Mesothelial cell of epicardium (in vitro differentiated cells): ENCODE results near the gene ALDH1A3. TPM values are rescaled to one million over a fixed set of nuclear protein-coding genes. Genes with fewer than 3 reads are reported as not detected.

Source experiments
- DNase-seq, 2 experiments: peaks; one replicate each; pipeline ENCODE4 v3.0.0; 2021; ENCODE audit warnings: low spot score in 2 of 2; ENCODE audit not compliant: unreplicated experiment in 2 of 2
- H3K27ac Mint-ChIP-seq: 2 replicates; pipeline ENCODE4 v1.8.0; 2021; ENCODE audit warnings: mixed read lengths
- H3K27me3 Mint-ChIP-seq: 2 replicates; pipeline ENCODE4 v1.8.0; 2021; ENCODE audit warnings: low read depth, mixed read lengths
- H3K36me3 Mint-ChIP-seq: 2 replicates; pipeline ENCODE4 v1.8.0; 2021; ENCODE audit warnings: mixed read lengths
- H3K4me1 Mint-ChIP-seq: 2 replicates; pipeline ENCODE4 v1.8.0; 2021; ENCODE audit warnings: mixed read lengths
- H3K4me3 Mint-ChIP-seq: 2 replicates; pipeline ENCODE4 v1.8.0; 2021; ENCODE audit warnings: mild to moderate bottlenecking, moderate library complexity, mixed read lengths
- H3K9me3 Mint-ChIP-seq: 2 replicates; pipeline ENCODE4 v1.8.0; 2021; ENCODE audit warnings: mixed read lengths
- CTCF ChIP-seq: fragments of 200-600 bp; sonication (generic); IDR thresholded peaks from one replicate; pipeline ENCODE4 v1.5.0; 2021; ENCODE audit warnings: antibody characterized with exemption; ENCODE audit not compliant: unreplicated experiment
- total RNA-seq: library from RNA; stranded (reverse); gene quantifications from 3 replicates; pipeline ENCODE4 v1.2.1, GENCODE V29; 2021

The ALDH1A3 gene
- total RNA-seq, 1 donor from 2014 or later, result not detected

DNA sequence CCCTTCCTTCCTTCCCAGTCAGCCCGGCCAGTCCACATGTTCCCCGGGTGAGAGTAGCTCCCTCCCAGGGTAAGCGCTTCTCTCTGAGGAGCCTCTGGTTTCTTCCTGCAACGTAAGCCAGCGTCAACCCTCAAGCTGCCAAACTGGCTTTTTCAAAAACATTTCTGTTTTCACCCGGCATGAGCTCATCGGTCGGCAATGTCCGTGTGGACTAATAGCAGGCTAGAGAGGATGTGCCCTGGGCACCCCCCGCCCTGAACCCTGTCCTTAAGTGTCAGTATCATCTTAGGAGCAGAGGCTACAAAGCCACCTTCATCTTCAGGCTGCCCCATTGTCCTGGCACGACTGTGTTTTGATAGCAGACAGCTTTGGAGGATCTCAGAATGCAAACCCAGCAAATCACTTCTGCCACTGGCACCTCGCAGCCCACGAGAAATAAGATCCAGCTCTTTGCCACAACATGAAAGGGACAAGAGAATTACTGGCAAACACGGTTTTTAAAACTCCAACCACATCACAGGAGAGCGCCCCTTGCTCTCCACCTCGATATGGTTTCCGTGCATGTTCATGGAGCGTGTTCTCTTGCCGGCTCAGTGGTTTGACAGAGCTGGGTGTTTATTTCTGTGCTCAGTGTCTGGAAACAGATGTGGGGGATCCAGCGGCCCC, 9.9 kb downstream of the ALDH1A3 start:
- Mint-ChIP-seq H3K27me3 (peaks cover 53% of the 10 kb centered on the region), H3K4me3 (peak overlapping the region; percentile 24), H3K9me3 (no peaks in the 10 kb centered on the region), H3K4me1 (peaks cover 12% of the 10 kb centered on the region), H3K27ac (peak overlapping the region; percentile 69), H3K36me3 (no peaks in the 10 kb centered on the region)
- no peak for TF ChIP-seq CTCF
- peak in 1 of 2 experiments; percentile 53 for DNase-seq

GRCh38 chr15:100890051-100890720, 10.6 kb downstream of the ALDH1A3 start:
- Mint-ChIP-seq H3K9me3 (no peaks in the 10 kb centered on the region), H3K36me3 (no peaks in the 10 kb centered on the region), H3K4me1 (peaks cover 12% of the 10 kb centered on the region), H3K4me3 (no peak overlapping the region), H3K27ac (no peak overlapping the region), H3K27me3 (peaks cover 51% of the 10 kb centered on the region)
- DNase-seq, result no peak
- no peak for TF ChIP-seq CTCF

DNA sequence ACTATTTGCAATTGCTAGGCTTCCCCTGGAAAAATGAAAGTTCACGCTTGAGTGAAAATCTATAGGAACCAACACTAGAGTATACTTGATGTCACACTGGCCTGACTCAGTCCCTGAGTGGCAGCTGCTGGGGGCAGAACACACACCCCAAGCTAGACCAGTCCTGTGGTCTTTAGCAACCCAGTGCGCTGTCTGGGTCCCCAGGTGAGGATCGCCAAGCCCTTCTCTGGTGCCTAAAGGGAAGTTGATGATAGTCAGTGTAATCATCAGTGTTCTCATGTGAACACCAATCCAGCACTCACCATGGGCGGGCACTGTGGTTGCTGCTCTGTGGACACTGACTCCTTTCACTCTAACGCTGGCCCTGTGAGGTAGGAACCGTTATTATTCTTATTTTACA, 11.2 kb downstream of the ALDH1A3 start:
- peaks cover 12% of the 10 kb centered on the region for H3K4me1 Mint-ChIP-seq
- H3K36me3 Mint-ChIP-seq, result no peaks in the 10 kb centered on the region
- no peak overlapping the region for H3K27ac Mint-ChIP-seq

DNA sequence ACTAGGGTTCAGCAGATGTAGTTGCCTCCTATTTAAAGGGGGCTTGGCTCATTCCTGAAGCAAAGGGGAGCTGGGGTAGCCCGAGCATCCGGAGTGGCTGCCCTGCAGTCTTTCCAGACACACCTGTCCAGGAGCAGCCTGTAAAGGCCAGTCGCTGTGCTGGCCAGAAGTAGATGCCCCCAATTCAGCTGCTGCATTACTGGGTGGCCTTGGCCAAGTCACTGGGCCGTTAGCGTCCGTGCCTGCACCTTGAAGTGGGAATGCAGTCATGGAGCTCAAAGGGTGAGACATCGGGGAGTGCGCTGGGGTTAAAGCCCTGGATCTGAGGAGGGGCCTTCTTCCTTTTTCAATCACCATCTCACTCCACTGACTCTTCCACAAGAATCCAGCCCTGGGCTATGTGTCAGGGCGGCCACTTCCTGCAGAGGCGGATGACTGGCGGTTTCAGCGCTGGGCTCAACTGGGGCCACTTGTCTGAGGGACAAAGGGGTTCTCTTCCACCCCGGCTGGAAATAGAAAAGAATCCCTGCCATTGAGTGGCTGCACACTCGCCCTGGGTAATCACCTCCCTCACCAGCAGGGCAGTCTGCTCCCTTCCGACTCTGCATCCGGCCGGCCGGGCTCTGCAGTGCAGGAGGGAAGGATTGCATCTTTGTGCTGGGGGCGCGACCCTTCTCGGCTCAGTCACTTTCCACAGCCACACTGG, 11.8 kb downstream of the ALDH1A3 start:
- Mint-ChIP-seq H3K4me1 (peaks cover 12% of the 10 kb centered on the region), H3K4me3 (no peak overlapping the region), H3K27me3 (peaks cover 40% of the 10 kb centered on the region), H3K36me3 (no peaks in the 10 kb centered on the region), H3K27ac (no peak overlapping the region), H3K9me3 (no peaks in the 10 kb centered on the region)
- no peak for TF ChIP-seq CTCF
- no peak for DNase-seq

More for the DNA sequence above, 11.2 kb downstream of the ALDH1A3 start:
- H3K27me3 Mint-ChIP-seq, result peaks cover 47% of the 10 kb centered on the region
- no peak overlapping the region for H3K4me3 Mint-ChIP-seq
- H3K9me3 Mint-ChIP-seq, result no peaks in the 10 kb centered on the region
- no peak for TF ChIP-seq CTCF
- DNase-seq, result no peak

DNA sequence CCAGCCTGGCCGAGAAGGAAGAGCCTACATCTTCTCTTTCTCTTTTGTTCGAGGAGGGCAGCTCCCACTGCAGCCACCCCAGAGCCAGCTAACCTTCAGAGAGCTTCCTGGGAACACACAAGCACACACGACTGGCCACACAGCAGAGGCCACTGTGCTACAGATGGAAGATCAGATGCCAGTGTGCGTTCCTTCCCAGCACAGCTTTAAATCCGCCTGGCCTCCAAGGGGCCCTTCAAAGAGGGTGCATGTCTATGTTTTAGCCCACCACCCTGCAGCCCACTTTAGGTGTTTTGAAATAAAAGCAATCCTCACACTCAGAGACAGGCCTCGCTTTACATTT, 12.4 kb downstream of the ALDH1A3 start:
- Mint-ChIP-seq H3K27me3 (peaks cover 35% of the 10 kb centered on the region), H3K4me3 (no peak overlapping the region), H3K4me1 (peaks cover 12% of the 10 kb centered on the region), H3K27ac (no peak overlapping the region), H3K36me3 (no peaks in the 10 kb centered on the region), H3K9me3 (no peaks in the 10 kb centered on the region)
- TF ChIP-seq CTCF, result no peak
- no peak for DNase-seq
